Suprapubic skin (tissue), 4 donors: Measurements from ENCODE around the gene EIPR1. TPM values are rescaled to one million over a fixed set of nuclear protein-coding genes. Genes with fewer than 3 reads are reported as not detected.

Experiments
- DNase-seq, 2 donors: peaks; one replicate each; pipeline ENCODE4 v3.0.0-alpha.2; 2019; ENCODE audit warnings: low spot score in 2 of 2
- H3K27ac ChIP-seq: fragments of 200-600 bp; sonication (generic); one replicate; pipeline ENCODE4 v1.5.1; 2019
- H3K27me3 ChIP-seq: fragments of 200-600 bp; sonication (generic); one replicate; pipeline ENCODE4 v1.5.1; 2019
- H3K36me3 ChIP-seq: fragments of 200-600 bp; sonication (generic); one replicate; pipeline ENCODE4 v1.5.1; 2019
- H3K4me1 ChIP-seq: fragments of 200-600 bp; sonication (generic); one replicate; pipeline ENCODE4 v1.5.1; 2019
- H3K4me3 ChIP-seq: fragments of 200-600 bp; sonication (generic); one replicate; pipeline ENCODE4 v1.5.1; 2019; ENCODE audit warnings: mild to moderate bottlenecking
- H3K9me3 ChIP-seq: fragments of 200-600 bp; sonication (generic); one replicate; pipeline ENCODE4 v1.5.1; 2019
- EP300 ChIP-seq: sonication (generic); formaldehyde crosslinking; IDR thresholded peaks from one replicate; pipeline ENCODE4 v1.6.1; 2017; ENCODE audit warnings: antibody characterized with exemption
- POLR2A ChIP-seq, 2 donors: fragments of 450-650 bp; IDR thresholded peaks; one replicate each; pipeline ENCODE4 v1.6.1; 2017; ENCODE audit warnings: antibody characterized with exemption in 2 of 2, mild to moderate bottlenecking in 2 of 2, moderate library complexity in 2 of 2
- POLR2AphosphoS5 ChIP-seq, 3 donors: sonication (generic); formaldehyde crosslinking; IDR thresholded peaks; one replicate each; pipeline ENCODE4 v1.6.1; 2017; ENCODE audit warnings: antibody characterized with exemption in 3 of 3
- WGBS: methylation state at CpG from one replicate; pipeline ENCODE4 v1.1.5; 2018; 5-methylcytosine and 5-hydroxymethylcytosine counted together
- total RNA-seq, 4 donors: library from RNA; depleted of rRNA; stranded (reverse); fragments of >200 nt; gene quantifications; one replicate each; pipeline ENCODE4 v1.1.0, GENCODE V29; 2016
- TF ChIP-seq, protein P1 (sequence below), 2 donors: fragments of 200-600 bp in 1 of 2; fragments of 450-650 bp in 1 of 2; sonication (generic) in 1 of 2; IDR thresholded peaks; one replicate each; pipeline ENCODE4 v1.5.1; 2016 to 2019; ENCODE audit warnings: antibody characterized with exemption in 2 of 2, mild to moderate bottlenecking in 1 of 2, moderate library complexity in 1 of 2

Gene EIPR1
- total RNA-seq, 4 donors from 2014 or later, result 29.0 to 37.5 (median 30.7) TPM

DNA sequence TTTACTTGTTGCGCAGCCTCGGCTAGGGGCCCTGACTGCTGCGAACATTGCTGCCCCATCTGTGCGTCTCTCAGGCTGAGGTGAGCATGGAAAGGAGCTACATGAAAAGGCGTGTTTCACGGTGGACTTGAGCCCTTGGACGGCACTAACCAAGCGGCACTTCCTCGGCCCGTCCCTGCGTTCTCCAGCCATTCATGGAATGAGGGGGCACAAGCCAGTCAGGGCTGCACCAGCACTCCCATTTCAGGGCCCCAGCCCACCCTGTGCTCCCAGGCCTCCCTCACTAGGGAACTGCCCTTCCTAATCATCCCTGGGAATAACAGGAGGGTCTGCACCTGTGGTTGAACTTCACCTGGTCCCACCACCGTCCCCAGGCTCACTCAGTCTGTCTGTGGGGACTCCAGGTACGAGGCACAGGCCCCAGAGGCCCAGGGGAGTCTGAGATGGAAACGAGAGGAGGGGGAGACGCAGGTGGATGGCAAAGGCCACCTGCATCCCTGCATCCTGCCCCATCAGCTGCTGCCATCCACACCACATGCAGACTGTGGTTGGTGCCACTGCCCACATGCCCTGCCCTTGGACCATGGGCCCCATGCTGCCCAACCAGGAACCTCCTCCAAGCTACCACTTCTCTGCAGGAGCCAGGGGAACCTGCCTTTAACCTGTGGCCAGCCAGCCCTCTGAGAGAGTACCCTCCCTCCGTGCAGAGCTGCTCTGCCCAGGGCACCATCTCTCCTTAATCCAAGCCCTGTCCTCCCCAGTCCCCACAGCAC lies 99.7 kb downstream of the EIPR1 start:
- H3K27me3 ChIP-seq, result no peaks in the 10 kb centered on the region
- H3K9me3 ChIP-seq, result no peaks in the 10 kb centered on the region
- H3K4me1 ChIP-seq, result no peaks in the 10 kb centered on the region
- no peak overlapping the region for H3K4me3 ChIP-seq
- TF ChIP-seq, protein P1, sequence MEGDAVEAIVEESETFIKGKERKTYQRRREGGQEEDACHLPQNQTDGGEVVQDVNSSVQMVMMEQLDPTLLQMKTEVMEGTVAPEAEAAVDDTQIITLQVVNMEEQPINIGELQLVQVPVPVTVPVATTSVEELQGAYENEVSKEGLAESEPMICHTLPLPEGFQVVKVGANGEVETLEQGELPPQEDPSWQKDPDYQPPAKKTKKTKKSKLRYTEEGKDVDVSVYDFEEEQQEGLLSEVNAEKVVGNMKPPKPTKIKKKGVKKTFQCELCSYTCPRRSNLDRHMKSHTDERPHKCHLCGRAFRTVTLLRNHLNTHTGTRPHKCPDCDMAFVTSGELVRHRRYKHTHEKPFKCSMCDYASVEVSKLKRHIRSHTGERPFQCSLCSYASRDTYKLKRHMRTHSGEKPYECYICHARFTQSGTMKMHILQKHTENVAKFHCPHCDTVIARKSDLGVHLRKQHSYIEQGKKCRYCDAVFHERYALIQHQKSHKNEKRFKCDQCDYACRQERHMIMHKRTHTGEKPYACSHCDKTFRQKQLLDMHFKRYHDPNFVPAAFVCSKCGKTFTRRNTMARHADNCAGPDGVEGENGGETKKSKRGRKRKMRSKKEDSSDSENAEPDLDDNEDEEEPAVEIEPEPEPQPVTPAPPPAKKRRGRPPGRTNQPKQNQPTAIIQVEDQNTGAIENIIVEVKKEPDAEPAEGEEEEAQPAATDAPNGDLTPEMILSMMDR (IDR thresholded peaks at IDR 0.05), result no peak
- no peak for TF ChIP-seq EP300
- TF ChIP-seq POLR2AphosphoS5 (IDR thresholded peaks at IDR 0.05), result no peak
- TF ChIP-seq POLR2A (IDR thresholded peaks at IDR 0.05), result no peak
- no peaks in the 10 kb centered on the region for H3K36me3 ChIP-seq
- no peak overlapping the region for H3K27ac ChIP-seq
- 96% methylated on average over 8 of the region's 16 CpGs for WGBS
- peak; percentile 40 to 58 for DNase-seq

- TF ChIP-seq, protein P1 (IDR thresholded peaks at IDR 0.05), result no peak
- TF ChIP-seq POLR2AphosphoS5 (IDR thresholded peaks at IDR 0.05), result no peak
- no peak for TF ChIP-seq POLR2A (IDR thresholded peaks at IDR 0.05)
- no peak for TF ChIP-seq EP300
- 84% methylated on average over 25 of the region's 25 CpGs for WGBS
- Histone ChIP-seq H3K27ac (no peak overlapping the region), H3K4me1 (no peaks in the 10 kb centered on the region), H3K36me3 (no peaks in the 10 kb centered on the region), H3K9me3 (no peaks in the 10 kb centered on the region), H3K27me3 (no peaks in the 10 kb centered on the region), H3K4me3 (no peak overlapping the region)
- peak; percentile 48 to 63 for DNase-seq
Observed at GRCh38 chr2:3277050-3277747, 100.4 kb downstream of the EIPR1 start.

- Histone ChIP-seq H3K27me3 (no peaks in the 10 kb centered on the region), H3K36me3 (no peaks in the 10 kb centered on the region), H3K9me3 (no peaks in the 10 kb centered on the region), H3K27ac (no peak overlapping the region), H3K4me1 (peaks cover 3% of the 10 kb centered on the region), H3K4me3 (no peak overlapping the region)
- WGBS, result 95% methylated on average over 7 of the region's 7 CpGs
- TF ChIP-seq, protein P1 (IDR thresholded peaks at IDR 0.05), result no peak
- TF ChIP-seq POLR2A (IDR thresholded peaks at IDR 0.05), result no peak
- TF ChIP-seq POLR2AphosphoS5 (IDR thresholded peaks at IDR 0.05), result no peak
- no peak for TF ChIP-seq EP300
- DNase-seq, result no peak
Observed at GRCh38 chr2:3272761-3273160, 104.9 kb downstream of the EIPR1 start.

GRCh38 chr2:3270095-3270478 lies 107.5 kb downstream of the EIPR1 start:
- Histone ChIP-seq H3K9me3 (no peaks in the 10 kb centered on the region), H3K4me1 (peaks cover 20% of the 10 kb centered on the region), H3K27me3 (no peaks in the 10 kb centered on the region), H3K4me3 (no peak overlapping the region), H3K27ac (no peak overlapping the region), H3K36me3 (no peaks in the 10 kb centered on the region)
- TF ChIP-seq, protein P1 (IDR thresholded peaks at IDR 0.05), result no peak
- TF ChIP-seq EP300 (no peak), POLR2A (IDR thresholded peaks at IDR 0.05) (no peak), POLR2AphosphoS5 (IDR thresholded peaks at IDR 0.05) (no peak)
- 99% methylated on average over 8 of the region's 8 CpGs for WGBS
- peak; percentile 27 to 32 for DNase-seq

- DNase-seq, result peak; percentile 30 to 55
- no peaks in the 10 kb centered on the region for H3K9me3 ChIP-seq
- H3K27ac ChIP-seq, result no peak overlapping the region
- TF ChIP-seq POLR2A (IDR thresholded peaks at IDR 0.05), result no peak
- TF ChIP-seq EP300, result no peak
- H3K27me3 ChIP-seq, result no peaks in the 10 kb centered on the region
- H3K4me1 ChIP-seq, result peaks cover 20% of the 10 kb centered on the region
- no peak overlapping the region for H3K4me3 ChIP-seq
- WGBS, result 82% methylated on average over 22 of the region's 22 CpGs
- no peaks in the 10 kb centered on the region for H3K36me3 ChIP-seq
Observed at GRCh38 chr2:3269425-3270094, 108.1 kb downstream of the EIPR1 start.
